ENCODE data around the gene LILRB5.
"Not testable (repeated sequence)": the region's sequence is repeated elsewhere in the genome, so short reads cannot be mapped to it uniquely, and the experiment has no call there.

Gene LILRB5

DNA sequence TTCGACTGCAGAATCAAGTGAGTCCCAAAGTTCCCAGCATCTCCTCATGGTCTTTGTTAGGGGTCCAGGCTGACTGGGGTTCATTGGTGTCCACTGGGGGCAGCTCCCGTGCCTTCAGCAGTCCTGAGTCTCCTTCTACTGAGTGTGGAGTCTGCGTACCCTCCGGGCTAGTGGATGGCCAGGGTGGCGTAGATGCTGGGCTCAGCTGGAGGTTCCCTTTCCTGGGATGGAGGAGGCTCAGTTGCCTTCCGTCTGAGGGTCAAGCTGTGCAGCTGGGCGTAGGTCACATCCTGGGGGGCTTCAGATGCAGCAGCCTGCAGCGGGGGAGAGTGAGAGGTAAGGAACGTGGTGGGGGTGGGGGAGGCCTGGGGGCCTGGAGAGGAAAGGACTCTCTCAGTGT lies 17.4 kb upstream of the LILRB5 start:
- not testable (repeated sequence) for DNase-seq

DNA sequence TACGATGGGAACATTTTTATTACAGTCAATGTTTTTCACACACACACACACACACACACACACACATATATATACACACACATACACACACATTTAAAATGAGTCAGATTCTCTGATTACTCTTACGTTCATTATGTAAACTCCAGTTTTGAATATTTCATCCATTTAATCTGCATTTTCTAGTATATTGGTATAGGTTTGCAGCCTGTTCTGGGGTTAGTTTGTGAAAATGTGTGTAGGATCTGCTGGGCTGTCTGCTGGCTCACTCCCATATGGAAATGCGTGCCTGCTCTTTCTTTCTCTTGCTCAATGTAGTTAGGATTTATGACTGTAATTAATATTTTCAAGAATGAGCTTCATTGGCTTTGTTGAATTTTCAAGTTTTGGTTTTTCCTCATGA lies 16.7 kb upstream of the LILRB5 start:
- DNase-seq, result no peak

- not testable (repeated sequence) for DNase-seq
Measured at GRCh38 chr19:54272181-54272580, 15.1 kb upstream of the LILRB5 start.

DNA sequence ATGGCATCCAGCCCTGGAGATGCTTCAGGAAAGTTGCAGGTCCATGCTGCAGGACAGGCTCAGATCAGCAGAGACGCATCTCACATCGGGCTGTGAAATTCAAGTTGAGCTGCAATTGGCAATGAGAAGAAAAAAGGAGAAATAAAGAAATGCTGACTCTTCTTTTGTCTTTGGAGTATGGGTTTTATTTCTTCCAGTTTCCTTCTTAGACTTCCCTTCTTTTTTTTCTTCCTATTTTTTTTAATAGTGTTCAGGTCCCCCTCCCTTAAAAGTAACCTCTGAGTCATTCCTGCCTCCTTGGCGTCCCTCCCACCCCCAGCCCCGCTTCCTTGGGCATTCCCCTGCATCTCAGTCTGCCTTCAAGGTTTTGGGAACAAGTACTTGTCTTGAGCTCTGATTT lies 14.5 kb upstream of the LILRB5 start:
- DNase-seq, result not testable (repeated sequence)

GRCh38 chr19:54271106-54271505 lies 14.0 kb upstream of the LILRB5 start:
- no peak for DNase-seq

DNA sequence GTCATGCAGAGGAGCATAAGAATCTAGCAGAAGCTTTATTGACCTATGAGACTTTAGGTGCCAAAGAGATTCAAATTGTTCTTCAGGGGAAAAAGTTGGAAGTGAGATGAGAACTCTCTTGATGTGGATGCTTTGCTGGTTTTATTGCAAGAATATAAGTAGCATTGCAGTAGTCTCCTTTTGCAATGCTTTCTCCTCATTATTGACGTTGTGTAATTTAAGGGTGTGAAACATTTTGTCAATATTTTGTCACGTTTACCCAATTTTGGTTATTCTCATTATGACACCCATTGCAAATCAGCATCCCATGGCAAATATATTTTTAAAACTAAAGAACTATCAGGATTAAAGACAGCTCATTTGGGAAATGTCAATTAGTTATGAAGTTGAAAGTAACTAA lies 11.9 kb upstream of the LILRB5 start:
- no peak for DNase-seq

DNA sequence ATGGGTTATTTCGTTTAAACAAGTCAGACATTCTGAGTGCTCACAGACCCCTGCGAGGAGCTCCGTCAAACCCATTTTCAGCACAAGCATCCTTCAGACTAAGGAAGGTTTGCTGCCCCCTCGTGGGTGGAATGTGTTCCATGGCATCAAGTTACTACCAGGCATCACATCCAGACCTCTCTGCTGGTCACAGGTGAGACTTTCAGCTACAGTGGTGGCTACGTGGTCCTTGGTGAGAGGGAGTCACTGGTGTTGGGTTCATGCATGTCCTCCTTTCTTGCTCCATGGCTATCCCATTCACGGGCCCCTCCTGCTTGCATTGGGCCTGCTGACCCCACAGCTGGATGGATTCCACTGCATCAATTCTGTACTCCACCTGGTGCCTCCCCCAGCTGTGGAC lies 9.1 kb upstream of the LILRB5 start:
- peak; percentile 86 for DNase-seq

- no peak for DNase-seq
Measured at GRCh38 chr19:54262470-54262869, 5.4 kb upstream of the LILRB5 start.

GRCh38 chr19:54262066-54262465 lies 5.0 kb upstream of the LILRB5 start:
- peak; percentile 19 for DNase-seq

- peak; percentile 33 for DNase-seq
Measured at GRCh38 chr19:54256250-54257115, 590 bp downstream of the LILRB5 start.

DNA sequence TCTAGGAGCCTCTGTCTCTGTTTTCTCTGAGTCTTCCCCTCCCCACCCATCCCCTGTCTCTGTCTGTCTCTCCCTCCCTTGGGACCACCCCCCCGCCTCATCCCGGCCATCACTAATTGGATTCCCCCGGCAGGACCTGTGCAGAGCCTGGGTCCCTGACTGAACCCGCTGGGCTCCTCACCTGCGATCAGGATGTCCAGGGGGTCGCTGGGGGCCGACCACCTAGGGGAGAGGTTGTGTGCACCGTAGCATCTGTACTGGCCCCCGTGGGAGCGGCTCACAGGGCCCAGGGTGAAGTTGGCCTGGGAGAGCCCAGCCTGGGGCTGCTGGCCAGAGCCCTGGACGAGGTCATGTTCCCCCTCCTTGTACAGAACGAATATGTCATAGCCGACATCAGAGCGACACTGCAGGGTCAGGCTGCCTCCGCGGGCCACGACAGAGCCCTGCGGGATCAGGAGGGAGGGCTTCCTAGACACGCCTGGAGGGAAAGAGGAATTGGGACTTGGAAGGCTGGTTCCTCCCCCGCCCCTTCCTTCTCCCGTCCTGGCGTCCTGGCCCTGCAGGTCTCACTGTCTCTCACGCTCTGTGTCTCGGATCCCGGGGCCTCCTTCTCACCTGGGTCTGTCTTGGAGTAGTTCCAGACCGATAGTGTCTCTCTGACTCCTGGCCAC lies 1.8 kb downstream of the LILRB5 start:
- DNase-seq, result no peak

- DNase-seq, result no peak
Measured at GRCh38 chr19:54254195-54254906, 2.7 kb downstream of the LILRB5 start.

- no peak for DNase-seq
Measured at GRCh38 chr19:54253331-54254194, 3.5 kb downstream of the LILRB5 start.

GRCh38 chr19:54252845-54253244 lies 4.2 kb downstream of the LILRB5 start:
- no peak for DNase-seq

DNA sequence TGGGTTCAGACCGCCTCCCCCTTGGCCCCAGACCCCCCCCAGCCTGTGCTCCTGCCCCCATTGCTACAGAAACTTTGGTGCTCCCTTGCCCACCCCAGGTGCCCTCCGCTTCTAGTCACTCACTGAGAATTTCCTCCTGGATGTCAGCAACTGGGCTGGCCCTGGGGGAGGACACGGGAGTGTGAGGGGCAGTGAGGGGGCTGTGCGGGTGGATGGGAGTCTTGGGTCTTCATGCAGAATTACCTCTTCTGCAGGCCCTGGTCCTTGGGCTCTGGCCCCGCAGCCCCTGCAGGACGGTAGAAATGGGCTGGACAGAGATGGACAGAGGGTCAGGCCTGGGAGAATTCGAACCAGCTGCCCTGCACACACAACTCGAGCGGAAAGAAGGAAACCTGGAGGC lies 4.8 kb downstream of the LILRB5 start:
- no peak for DNase-seq

DNA sequence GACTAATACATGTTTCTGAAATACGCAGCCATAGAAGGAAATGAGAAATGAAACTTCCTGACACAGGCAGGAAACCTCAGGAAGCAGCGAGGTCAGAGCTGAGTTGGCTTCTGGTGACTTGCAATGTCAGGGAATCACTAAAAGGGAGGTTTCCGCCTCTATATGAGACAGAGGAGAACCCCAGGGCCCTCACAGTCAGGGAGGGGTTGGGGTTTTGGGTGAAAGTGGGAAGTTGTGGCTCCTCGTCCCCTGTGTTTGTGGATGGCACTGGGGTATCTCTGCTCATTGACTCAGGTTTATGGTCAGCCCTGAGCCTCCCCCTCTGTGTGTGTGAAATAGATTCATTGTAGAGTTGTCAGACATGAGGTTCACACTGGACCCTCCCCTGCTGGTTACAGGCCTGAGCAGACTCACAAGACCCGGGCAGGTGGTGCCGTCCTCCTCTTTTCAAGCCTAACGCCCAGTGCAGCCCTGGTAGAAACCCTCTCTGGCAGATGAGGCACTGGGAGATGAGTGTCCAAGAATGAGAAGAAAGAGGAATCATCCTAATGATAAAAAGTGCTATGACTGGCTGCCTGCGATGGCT lies 9.0 kb downstream of the LILRB5 start:
- no peak for DNase-seq

- DNase-seq, result no peak
Measured at GRCh38 chr19:54247106-54247930, 9.8 kb downstream of the LILRB5 start.

DNA sequence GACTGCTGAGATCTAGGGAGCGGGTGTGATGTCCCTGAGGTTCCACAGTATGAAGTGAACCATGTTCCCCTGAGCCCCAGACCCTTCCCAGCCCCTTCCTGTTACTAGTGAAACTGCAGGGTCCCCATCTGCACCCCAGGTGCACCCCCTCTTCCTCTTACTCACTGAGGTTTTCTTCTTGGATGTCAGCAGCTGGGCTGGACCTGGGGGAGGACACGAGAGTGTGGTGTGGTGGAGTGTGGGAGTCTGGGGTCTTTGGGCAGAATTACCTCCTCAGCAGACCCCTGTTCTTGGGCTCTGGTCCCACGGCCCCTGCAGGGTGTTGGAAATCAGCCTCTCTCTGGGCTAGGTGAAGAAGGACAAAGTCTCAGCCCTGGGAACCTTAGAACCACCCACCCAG lies 11.1 kb downstream of the LILRB5 start:
- no peak for DNase-seq

DNA sequence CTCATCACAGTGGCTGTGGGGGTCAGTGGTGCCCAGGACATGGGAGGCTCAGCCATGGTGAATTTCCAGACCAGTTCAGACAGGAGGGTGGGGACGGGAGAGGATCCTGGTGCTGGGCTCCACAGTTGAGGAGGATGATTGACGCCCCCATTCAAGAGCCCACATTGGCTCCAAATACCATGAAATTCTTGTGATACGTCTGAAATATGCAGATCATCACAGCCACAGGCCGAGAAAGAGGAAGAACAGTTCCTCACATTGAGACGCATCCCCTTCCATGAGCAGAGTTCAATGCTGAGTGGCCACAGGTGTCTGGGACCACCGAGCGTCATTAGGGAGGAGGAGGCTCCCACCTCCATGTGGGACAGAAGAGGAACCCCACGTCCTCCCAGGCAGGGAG lies 13.3 kb downstream of the LILRB5 start:
- not testable (repeated sequence) for DNase-seq

- DNase-seq, result not testable (repeated sequence)
Measured at GRCh38 chr19:54242646-54243045, 14.4 kb downstream of the LILRB5 start, which contains the start of gene LILRA6. Gene LILRA6, minus strand, starts transcription at chr19:54242790.

DNA sequence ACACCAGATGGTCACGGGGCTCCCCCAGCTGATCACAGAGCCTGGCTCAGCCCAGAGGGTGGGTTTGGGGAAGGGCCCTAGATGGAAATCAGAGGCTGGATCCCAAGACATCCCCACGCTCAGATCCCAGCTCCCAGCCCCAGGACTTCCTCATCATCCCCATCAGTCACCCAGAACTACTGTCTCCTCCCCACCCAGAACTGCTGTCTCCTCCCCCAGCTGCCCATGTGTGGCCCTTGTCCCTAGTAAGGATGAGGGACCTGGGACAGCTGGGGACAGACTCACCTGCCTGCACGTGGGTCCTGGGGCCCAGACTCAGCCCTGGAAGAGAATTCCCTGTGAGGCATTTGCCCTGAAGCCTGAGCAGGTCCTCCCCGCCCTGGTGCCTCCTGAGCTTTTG lies 14.8 kb downstream of the LILRB5 start:
- DNase-seq, result not testable (repeated sequence)
